ENCODE measurements around the gene ELMO2.

DNA sequence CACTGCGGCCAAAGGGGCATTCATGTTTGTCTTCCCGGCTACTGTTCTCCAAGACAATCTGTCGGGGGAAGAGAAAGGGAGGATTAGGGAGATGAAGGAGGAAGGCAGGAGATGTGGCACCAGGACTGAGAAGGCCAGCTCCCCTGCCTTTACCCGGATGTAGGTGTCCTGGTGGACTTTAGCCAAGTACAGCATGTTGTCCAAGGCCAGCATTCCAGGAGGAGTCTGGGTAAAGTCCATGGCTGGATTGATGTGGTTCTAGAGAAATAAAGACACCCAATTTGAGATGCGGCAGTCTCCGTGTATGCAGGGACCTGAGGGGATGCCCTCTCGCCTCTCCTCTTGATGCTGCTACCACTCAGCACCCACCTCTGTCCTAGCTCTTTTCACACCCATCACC lies 32.0 kb downstream of the ELMO2 start:
- TF ChIP-seq, protein P1, sequence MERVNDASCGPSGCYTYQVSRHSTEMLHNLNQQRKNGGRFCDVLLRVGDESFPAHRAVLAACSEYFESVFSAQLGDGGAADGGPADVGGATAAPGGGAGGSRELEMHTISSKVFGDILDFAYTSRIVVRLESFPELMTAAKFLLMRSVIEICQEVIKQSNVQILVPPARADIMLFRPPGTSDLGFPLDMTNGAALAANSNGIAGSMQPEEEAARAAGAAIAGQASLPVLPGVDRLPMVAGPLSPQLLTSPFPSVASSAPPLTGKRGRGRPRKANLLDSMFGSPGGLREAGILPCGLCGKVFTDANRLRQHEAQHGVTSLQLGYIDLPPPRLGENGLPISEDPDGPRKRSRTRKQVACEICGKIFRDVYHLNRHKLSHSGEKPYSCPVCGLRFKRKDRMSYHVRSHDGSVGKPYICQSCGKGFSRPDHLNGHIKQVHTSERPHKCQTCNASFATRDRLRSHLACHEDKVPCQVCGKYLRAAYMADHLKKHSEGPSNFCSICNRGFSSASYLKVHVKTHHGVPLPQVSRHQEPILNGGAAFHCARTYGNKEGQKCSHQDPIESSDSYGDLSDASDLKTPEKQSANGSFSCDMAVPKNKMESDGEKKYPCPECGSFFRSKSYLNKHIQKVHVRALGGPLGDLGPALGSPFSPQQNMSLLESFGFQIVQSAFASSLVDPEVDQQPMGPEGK (CRISPR knock-in tag; IDR thresholded peaks at IDR 0.05; ENCODE audit: borderline replicate concordance), result no peak
- no peak for TF ChIP-seq ISL1 (CRISPR knock-in tag; IDR thresholded peaks at IDR 0.05)
- no peak for TF ChIP-seq CREB5 (CRISPR knock-in tag; IDR thresholded peaks at IDR 0.05; ENCODE audit: low read depth)
- no peak for TF ChIP-seq OSR1 (CRISPR knock-in tag; IDR thresholded peaks at IDR 0.05)

Measured in SK-N-SH treated with all-trans-retinoic acid at 6 μM for 48 hours (cell line).